GM21360 (cell line): ENCODE data around the gene SORCS3.
"Not testable (repeated sequence)": the region's sequence is repeated elsewhere in the genome, so short reads cannot be mapped to it uniquely, and the experiment has no call there.

Experiments used
- ATAC-seq: cut with Tn5 transposase; IDR thresholded peaks from one replicate; pipeline ENCODE4 v1.9.1; 2021; ENCODE audit warnings: mild to moderate bottlenecking, moderate library complexity; ENCODE audit not compliant: unreplicated experiment

Gene SORCS3

DNA sequence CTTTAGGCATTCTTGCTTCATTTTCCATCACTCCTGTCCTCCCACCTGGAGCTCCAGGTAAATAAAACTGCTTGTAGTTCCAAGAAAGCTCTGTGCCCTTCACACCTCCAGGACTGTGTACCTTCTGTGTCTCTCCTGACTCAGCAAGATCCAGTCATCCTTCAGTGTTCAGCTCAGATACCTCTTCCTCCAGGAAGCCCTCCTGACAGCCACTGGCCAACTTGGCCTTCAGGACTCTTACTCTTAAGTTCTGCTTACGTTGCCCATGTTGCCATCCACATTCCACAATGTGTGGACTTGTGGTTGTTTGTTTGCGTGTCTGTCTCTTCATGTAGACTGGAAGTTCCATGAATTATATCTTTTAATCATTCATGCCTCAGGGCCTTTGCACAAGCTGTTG is 48.0 kb downstream of the SORCS3 start:
- no peak for ATAC-seq

DNA sequence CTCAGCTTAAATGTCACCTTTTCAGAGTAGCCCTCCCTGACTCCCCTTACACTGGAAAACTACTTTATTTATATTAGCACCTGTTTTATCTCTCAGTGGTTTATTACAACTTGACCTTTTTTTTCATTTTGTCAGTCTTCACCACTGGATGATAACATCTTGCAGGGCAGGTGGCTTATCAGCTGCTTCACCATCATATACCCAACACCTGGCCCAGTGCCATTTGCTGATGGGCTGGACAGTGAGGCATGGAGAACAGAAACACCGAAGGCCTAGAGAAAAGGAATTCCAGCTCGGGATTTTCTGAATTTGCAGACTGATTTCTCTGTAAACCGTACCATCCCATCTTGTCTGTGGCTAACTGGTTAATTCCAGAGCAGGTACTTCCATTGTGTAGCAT is 48.5 kb downstream of the SORCS3 start:
- no peak for ATAC-seq

DNA sequence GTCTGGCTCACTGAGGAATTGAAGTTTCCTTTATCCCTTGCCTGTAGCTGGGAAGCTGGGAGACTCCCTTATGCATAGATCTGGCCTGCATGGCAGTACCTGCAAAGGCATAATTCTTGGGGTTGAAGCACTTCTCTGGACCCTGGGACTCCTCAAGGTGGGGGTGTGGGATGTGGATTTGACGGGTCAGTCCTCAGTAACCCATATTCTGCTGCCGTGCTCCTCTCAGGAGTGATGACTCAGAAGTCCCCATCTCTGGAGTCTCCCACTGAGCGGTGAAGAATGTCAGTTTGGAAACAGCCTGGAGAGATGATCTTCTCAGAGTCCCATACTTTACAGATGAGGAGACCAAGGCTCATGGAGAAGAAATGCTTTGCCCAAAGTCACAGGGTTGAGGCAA is 49.0 kb downstream of the SORCS3 start:
- no peak for ATAC-seq

DNA sequence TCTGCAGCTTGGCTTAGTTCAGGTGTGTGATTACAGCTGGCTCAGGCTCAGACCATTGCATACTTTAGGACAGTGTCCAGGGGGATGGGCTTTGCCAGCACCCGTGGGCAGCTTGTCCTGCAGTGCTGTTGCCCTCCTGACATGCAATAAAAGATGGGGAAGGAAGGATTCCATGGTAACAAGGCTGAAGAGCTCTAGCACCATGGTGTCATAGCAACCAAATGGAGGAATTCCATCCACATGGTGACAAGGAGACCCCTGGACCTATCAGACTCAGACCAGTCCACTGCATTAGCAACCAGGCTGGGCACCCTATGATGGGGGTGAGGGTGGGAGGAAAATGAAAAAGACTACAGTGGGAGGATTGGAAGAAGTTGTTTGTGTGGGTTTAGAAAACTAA is 49.9 kb downstream of the SORCS3 start:
- no peak for ATAC-seq

DNA sequence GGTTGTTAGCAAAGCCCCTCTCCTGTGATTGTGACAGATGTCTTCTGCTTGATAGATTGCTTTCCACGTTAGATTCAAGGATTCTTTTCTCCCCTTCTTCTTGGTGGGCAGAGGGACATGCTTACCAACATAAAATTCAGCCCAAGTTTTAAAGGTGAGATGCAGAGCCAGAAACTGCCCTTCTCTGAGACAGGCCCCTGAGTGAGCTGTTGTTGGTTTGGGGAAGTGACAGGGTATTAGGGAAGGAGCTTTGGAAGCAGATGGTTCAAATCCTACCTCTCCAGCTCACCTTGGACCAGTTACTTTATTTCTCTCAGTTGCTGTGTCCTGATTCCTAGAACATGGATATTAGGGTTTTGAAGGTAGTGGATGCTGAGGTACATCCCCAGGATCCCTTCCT is 53.0 kb downstream of the SORCS3 start:
- no peak for ATAC-seq

DNA sequence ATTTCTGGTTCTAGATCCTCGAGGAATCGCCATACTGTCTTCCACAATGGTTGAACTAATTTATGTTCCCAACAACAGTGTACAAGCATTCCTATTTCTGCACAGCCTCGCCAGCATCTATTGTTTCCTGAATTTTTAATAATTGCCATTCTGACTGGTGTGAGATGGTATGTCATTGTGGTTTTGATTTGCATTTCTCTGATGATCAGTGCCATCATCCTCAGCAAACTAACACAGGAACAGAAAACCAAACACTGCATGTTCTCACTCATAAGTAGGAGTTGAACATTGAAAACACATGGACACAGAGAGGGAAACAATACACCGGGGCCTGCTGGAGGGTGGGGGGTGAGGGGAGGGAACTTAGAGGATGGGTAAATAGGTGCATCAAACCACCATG is 62.2 kb downstream of the SORCS3 start:
- not testable (repeated sequence) for ATAC-seq

DNA sequence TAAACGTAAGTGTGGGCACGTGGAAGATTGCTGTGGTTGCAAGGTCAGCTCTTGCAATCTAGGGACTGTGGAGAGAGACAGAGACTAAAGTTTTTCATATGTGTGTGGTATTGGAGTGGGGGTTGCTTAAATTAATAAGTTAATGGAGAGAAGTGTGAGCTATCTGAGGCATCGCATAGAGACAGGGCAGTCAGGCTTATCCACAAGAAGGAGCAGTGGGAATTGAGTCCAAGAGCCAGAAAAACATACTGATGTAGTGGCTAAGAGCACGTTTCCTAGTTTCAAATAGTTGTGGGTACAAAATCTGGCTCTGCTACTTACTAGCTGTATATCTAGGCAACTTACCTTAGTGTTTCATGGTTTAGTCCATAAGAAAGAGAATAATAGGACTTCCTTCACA is 65.8 kb downstream of the SORCS3 start:
- no peak for ATAC-seq

DNA sequence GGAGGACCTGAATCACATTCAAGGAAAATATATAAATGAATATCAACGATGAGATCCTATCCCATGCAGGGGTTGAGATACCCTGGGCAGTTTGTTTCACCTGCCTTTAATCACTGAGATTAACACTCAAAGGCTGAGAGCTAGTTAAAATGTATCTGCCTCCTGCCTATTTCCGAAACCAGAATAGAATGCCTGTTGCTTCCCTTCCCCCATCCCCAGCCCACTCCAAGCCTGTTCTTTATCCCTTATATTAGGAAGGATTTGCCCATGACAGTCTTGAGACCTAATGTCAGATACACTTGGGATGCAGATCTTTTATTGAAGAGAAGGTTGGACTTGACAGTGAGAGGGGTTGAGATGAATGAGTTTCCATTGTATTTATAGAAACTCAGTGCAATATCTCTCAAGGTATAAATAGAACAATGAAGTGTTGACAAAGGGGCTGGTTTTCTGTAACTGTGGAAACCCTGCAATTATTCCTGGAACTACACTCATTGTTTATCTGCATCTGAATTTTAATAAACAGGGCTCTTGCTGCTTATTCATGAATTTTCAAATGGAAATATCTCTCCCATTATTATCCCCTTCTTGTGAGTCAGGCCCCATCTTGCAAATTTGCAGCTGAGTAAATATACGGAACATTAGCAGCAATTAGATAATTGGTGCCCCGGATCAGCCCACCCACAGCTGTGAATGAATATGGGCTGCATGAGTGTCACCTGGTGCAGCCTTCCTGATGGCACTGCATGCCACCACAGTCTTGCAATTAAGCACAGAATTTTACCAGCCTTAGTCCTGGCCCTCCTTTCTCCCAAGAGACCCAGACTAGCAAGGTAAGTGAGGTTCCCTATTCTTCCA is 66.7 kb downstream of the SORCS3 start:
- ATAC-seq = no peak

DNA sequence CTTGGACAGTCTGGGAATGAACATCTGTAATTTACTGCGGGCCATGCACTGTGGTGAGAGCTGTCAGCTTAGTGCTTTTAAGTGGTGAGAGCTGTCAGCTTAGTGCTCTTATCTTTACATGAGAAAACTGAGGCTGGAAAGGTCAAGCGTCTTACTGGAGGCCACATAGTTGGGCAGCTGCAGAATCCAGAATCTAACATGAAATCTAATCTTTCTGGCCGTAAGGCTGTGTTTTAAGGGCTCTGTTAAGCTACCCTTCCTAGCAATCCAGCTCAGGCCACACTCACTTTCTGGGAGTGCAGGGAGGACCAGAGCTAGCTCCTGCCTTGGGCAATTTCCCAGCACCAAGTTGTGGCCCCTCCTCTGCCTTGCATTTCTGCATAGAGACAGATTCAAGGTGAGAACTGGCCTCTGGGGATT is 70.2 kb downstream of the SORCS3 start:
- ATAC-seq = no peak

DNA sequence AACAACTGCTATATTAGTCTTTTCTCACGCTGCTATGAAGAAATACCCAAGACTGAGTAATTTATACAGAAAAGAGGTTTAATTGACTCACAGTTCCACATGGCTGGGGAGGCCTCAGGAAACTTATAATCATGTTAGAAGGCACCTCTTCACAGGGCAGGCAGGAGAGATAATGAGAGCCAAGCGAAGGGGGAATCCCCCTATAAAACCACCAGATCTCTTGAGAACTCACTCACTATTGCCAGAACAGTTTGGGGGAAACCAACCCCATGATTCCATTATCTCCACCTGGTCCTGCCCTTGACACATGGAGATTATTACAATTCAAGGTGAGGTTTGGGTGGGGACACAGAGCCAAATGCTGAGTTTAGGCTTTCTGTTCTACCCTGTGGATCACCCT is 89.5 kb downstream of the SORCS3 start:
- not testable (repeated sequence) for ATAC-seq

DNA sequence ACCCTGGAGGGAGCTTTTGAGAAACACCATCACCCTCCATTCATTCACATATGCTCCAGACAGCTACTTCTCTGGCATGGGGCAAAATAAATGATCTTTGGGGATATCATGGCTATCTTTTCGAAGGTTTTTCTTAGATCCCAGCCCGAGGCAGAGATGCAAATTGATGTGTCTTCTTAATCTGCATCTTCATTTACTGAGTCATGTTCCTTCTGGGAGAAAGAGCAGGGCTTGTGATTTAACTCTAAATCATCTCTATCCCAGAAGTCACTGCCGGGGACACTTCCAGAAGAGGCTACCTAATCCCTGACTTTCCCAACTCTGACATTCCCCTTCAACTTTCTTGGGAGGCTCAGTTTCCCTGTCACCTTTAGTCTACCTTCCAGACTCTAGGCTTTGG is 90.1 kb downstream of the SORCS3 start:
- ATAC-seq = no peak

DNA sequence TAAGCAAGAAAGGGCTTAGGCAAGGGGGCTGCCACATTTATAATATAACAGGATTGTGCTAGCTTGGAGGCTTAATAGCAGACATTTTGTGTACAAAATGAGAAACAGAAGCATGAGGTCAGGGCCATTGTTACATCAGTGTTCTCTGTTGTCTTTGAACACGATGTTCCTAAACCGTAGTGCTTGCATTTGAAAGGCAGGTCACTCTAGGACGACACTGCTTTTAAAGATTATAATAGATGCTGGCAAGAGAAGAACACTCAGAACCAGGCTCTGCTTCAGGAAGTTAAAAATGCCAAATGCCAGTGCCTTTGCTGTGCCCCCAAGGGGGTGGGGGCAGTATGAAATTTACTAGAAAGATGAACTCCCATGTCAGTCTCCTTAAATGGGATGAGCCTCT is 91.1 kb downstream of the SORCS3 start:
- ATAC-seq = no peak

DNA sequence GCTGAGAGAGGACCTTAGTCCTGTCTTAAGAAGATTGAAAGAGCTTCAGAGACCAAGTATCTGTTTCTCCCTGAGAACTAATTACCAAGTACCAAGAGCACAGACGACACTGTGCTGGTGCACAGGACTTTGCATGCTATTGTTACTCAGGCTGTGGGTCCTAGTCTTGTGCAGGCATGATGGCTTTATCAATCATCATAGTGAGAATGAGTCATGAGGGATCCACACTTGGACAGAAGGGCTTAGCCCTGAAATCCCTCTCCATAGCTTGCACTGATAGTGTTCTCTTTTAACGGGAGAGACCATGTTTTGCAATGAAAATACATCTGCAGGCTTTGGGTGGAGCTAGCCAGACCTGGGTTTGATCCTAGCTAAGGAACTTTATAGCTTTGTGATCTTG is 93.3 kb downstream of the SORCS3 start:
- no peak for ATAC-seq

DNA sequence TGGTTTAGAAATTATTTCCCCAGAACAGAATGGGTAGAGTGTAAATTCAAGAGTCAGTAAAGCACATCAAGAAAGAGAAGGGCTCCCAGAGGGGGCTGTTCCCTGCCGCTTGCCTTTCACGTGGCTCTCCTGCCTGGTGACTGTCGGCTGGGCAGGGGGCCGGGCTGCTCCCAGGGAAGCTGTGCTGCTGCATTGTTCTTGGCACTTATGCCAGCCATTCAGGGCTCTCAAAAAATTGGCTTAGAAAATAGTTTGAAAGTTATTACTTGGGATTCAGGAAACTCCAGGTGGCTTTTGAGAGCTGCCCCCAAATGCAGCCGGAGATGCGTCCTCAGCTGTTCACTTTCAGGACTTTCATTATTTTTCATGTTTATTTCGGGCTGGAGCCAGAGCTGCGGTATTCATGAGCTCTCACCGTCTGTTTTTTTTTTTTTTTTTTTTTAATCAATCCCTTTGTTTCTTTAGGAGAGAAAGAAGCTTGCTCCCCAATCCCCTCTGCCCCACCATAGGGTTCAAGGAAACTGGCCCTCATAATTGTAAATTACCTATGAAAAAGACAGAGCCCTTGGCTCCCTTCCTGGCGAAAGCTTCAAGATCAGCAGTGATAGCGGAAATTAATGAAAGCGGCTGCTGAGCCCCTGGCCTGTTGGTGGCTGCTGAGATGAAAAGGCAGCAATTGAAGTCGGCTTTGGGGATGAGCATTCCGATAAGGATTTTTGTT is 94.1 kb downstream of the SORCS3 start:
- no peak for ATAC-seq

DNA sequence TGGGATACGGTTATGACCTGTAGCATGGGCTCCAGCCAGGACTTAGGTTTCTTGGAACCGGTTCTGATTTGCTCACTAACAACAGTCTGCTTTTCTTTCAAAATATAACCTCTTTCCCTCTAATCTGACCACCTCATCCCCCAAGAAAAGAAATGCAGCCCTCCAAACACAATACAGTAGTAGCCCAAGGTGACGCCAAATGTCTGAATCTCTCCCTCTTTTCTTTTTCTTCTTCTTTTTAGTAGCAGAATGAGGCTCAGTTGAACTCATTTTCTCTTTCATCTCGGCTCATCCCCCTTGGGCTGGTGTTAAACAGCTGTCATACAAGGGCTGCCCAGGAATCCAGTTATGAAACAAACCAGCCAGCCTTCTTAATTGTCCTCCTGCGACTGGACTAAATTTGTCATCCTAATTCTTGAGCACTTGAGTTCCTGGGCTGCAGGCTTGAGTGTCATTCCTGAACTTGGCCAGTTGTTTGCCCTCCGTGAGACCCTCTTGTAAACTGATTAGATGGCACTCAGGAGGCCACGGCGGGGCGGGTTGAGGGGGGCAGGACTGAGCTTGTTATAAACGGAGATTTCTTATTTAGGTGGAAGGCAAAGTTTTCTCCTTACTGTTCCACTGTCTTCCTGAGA is 94.8 kb downstream of the SORCS3 start:
- ATAC-seq = no peak

DNA sequence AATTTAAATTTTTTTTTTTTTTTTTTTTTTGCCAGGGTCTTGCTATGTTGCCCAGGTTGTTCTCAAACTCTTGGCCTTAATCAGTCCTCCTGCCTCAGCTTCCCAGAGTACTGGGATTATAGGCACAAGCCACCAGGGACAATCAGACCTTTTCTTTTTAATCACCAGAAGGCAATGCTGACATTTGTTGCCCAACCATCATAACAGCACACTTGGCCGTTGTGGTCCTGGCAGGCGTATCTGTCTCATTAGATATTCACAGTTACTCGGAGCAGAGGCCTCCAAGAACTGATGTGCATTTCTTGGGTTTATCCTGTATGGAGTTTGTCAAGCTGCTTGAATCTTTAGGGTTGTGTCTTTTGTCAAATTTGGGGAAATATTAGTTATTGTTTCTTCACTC is 100.0 kb downstream of the SORCS3 start:
- ATAC-seq = no peak

DNA sequence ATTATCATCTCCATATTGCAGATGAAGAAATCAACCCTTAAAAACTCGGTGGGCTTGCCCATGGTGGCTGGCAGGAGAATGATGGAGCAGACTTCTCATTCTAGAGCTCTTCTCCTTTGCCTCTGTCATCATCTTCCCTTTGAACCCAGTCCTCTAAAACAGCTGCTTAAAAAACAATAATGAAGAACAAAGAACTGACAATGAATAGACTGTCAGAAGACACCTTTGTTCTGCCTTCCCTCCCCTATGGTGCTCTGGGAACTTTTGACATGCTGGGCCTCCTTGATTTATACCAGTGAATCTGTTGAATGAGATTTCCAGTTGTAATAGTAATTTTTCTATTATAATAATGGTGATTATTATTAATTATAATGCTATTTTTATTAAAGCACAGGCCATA is 103.0 kb downstream of the SORCS3 start:
- ATAC-seq = no peak

DNA sequence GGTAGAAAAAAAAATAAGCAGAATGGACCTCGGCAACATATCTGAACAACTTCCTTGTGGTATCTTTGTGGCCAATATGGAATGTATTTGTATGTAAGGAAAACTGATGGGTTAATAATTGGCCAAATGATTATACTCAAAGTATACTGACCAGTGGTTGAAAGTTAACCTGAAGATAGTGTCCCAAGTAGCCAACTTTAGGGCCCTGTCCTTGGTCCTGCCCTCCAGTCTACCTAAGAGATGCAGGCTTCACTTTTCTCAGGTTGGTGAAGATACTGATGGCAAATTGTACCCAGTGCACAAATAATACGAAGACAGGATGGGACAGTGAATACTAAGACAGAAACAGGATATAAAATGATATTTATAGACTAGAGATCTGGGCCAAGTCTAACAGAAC is 109.2 kb downstream of the SORCS3 start:
- ATAC-seq = no peak

DNA sequence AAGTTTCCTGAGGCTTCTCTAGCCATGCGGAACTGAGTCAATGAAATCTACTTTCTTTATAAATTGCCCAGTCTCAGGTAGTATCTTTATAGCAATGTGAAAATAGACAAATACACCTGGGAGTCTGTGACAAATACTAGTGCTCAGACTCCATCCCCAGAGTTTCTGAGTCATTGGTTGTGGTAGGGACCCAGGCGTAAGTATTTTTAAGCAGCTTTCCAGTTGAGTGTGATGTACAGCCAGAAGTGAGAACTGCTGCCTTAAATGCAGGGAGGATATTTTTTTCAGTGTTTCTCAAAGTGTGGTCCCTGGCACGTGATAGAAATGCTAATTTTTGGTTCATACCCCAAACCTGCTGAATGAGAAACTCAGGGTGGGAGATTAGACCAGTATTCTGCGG is 121.7 kb downstream of the SORCS3 start:
- ATAC-seq = no peak

DNA sequence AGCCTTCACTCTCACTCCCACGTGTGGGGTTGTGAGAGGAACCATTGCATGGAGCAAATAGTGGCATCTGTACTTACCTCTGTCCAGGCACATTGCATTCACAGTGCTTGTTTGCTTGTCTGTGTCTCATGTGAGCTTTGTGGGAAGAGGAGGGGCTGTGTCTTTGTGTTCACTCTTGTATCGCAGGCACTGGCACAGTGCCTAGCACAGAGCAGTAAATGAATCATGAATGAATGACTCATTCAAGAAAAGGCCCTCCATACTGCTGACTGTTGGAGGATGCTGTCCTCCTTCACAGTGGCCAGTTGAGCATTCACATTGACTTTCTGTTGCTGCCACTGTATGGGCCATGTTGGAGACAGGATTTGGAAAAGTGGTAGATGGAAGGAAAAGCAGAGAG is 125.3 kb downstream of the SORCS3 start:
- peak; percentile 42 for ATAC-seq

DNA sequence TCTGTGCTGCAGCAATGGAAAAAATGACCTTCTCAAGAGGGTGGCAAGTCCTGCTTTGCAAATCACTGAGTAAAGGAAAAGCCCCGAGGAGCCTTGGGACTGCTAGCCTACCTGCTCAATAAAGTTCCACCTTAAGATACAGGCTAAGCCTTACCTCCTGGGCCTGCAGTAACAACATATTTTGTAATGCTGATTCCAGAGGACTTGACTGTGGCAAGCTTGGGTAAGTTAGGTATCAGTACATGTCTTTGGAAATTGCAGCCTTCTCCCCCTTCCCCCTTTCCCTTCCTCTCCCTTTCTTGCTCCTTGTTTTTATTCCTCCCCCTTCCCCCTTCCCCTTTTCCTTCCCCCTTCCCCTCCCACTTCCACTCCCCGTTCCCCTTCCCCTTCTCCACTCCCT is 126.2 kb downstream of the SORCS3 start:
- no peak for ATAC-seq

DNA sequence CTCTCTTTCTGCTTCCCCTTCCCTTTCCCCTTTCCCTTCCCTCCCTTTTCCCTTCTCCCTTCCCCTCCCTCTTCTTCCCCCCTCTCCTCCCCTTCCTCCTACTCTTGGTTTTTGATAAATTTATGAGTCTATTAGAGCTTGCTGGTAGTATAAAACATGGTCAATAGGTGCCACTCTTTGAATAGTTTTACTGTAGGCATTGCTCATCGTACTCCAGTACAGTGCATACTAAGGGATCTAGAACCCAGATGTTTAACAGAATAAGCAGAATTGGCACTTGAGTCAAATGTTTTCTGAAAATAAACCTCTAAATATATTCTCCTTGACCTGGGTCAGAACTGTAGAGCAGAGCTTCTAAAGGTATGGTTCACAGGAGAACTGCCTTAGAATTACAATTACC is 126.7 kb downstream of the SORCS3 start:
- peak; percentile 33 for ATAC-seq
